HepG2 (cell line): ENCODE results near the gene ZNF318. TPM values are rescaled to one million over a fixed set of nuclear protein-coding genes. Genes with fewer than 3 reads are reported as not detected.
A peak's percentile ranks its signal among the peaks of the same experiment; 100 is the strongest.

Source experiments
- ATAC-seq: fragments of 200-7000 bp; cut with Tn5 transposase; 3 replicates; pipeline ENCODE4 v1.9.1; 2020; ENCODE audit warnings: mild to moderate bottlenecking, moderate library complexity
- BruUV-seq: library from RNA; stranded (reverse); fragments of 400-500 nt; replicated peaks from 2 replicates; lab custom pipeline; 2021; lab: Mats Ljungman, UMichigan
- CTCF ChIA-PET: fragments of 300-600 bp; formaldehyde crosslinking; extraction: SDS; loops from one replicate; lab custom pipeline; 2021; ENCODE audit warnings: low total read pairs, inconsistent platforms, low intra/inter-chr PET ratio; lab: Yijun Ruan, JAX
- POLR2A ChIA-PET: fragments of 350-600 bp; sonication (Branson Sonifier 250); formaldehyde crosslinking; loops from one replicate; lab custom pipeline; 2020; ENCODE audit warnings: antibody characterized with exemption, inconsistent platforms; lab: Yijun Ruan, JAX
- DNase-seq: peaks from one replicate; pipeline ENCODE4 v3.0.0-alpha.2; 2015; ENCODE audit warnings: low spot score
- FAIRE-seq: peaks from 3 replicates; lab custom pipeline; 2011; peaks lifted over from hg19 to GRCh38; lab: Jason Lieb, UNC
- H2AFZ ChIP-seq: one replicate; pipeline ENCODE4 v1.6.1; 2011; ENCODE audit warnings: low read length, inconsistent platforms
- H3K27ac ChIP-seq: fragments of 300-600 bp; 3 replicates; pipeline ENCODE4 v1.8.0; 2011; ENCODE audit warnings: mixed run types, mild to moderate bottlenecking, mixed read lengths, low read length, inconsistent platforms; ENCODE audit not compliant: insufficient read depth; ENCODE audit errors: extremely low read length
- H3K27me3 ChIP-seq, 2 experiments: fragments of 200-600 bp in 1 of 2; 2 replicates in 1 of 2; 3 replicates in 1 of 2; pipeline versions ENCODE4 v1.6.0 to v1.8.0; 2011; ENCODE audit warnings: low read length in 2 of 2, mild to moderate bottlenecking in 2 of 2, moderate library complexity in 2 of 2, inconsistent platforms in 1 of 2; ENCODE audit not compliant: insufficient read depth in 2 of 2, control insufficient read depth in 1 of 2
- H3K36me3 ChIP-seq, 2 experiments: fragments of 200-600 bp in 1 of 2; replicated peaks in 1 of 2; 2 replicates in 1 of 2; 3 replicates in 1 of 2; pipeline versions ENCODE4 v1.5.1 to v1.8.0; 2011; ENCODE audit warnings: low read length in 2 of 2, inconsistent platforms in 1 of 2; ENCODE audit not compliant: insufficient read depth in 2 of 2, control insufficient read depth in 1 of 2
- H3K4me1 ChIP-seq: 2 replicates; pipeline ENCODE4 v1.5.1; 2012; ENCODE audit warnings: low read length, inconsistent platforms; ENCODE audit not compliant: insufficient read depth
- H3K4me2 ChIP-seq: 2 replicates; pipeline ENCODE4 v1.6.0; 2011; ENCODE audit warnings: low read depth, low read length, inconsistent platforms
- H3K4me3 ChIP-seq, 3 experiments: fragments of 200-600 bp in 1 of 3; sonication (generic), shearing (Covaris generic) in 1 of 3; replicated peaks in 1 of 3; 2 replicates each; pipeline ENCODE4 v1.5.1; 2011 to 2016; ENCODE audit warnings: low read length in 3 of 3, inconsistent platforms in 2 of 3, low read depth in 2 of 3, mild to moderate bottlenecking in 2 of 3, control low read depth in 1 of 3, mixed read lengths in 1 of 3; ENCODE audit not compliant: insufficient read depth in 1 of 3
- H3K79me2 ChIP-seq: one replicate; pipeline ENCODE4 v1.6.1; 2011; ENCODE audit warnings: low read length, inconsistent platforms; ENCODE audit not compliant: insufficient read depth
- H3K9ac ChIP-seq: 2 replicates; pipeline ENCODE4 v1.6.0; 2011; ENCODE audit warnings: mild to moderate bottlenecking, low read depth, low read length, inconsistent platforms; ENCODE audit not compliant: insufficient read depth
- H3K9me3 ChIP-seq: 2 replicates; pipeline ENCODE4 v1.5.1; 2012; ENCODE audit warnings: mild to moderate bottlenecking, low read length
- H4K20me1 ChIP-seq: 2 replicates; pipeline ENCODE4 v1.6.0; 2011; ENCODE audit warnings: inconsistent platforms, mild to moderate bottlenecking, low read length, moderate library complexity; ENCODE audit not compliant: insufficient read depth
- ARNT ChIP-seq: fragments of 450-650 bp; IDR thresholded peaks from 2 replicates; pipeline ENCODE4 v1.6.1; 2017
- ATF1 ChIP-seq: IDR thresholded peaks from 2 replicates; pipeline ENCODE4 v1.6.1; 2016; ENCODE audit warnings: mild to moderate bottlenecking, control low read depth
- ATF7 ChIP-seq, 2 experiments: fragments of 450-650 bp in 1 of 2; sonication (generic) in 1 of 2; formaldehyde crosslinking in 1 of 2; IDR thresholded peaks; 2 replicates each; pipeline versions ENCODE4 v1.4.0 to v1.6.1; 2016 to 2020; ENCODE audit warnings: antibody characterized with exemption in 1 of 2, mild to moderate bottlenecking in 1 of 2, missing genetic modification reagents in 1 of 2
- KAT7 ChIP-seq: IDR thresholded peaks from 2 replicates; pipeline ENCODE4 v1.6.1; 2018; ENCODE audit warnings: borderline replicate concordance, missing compliant biosample characterization
- MLX ChIP-seq: IDR thresholded peaks from 2 replicates; pipeline ENCODE4 v1.6.1; 2016
- NONO ChIP-seq, 2 experiments: fragments of 450-650 bp in 1 of 2; sonication (generic) in 1 of 2; formaldehyde crosslinking in 1 of 2; IDR thresholded peaks in 1 of 2; conservative IDR thresholded peaks in 1 of 2; 2 replicates each; pipeline versions ENCODE4 v1.6.1 to v1.8.0; 2017 to 2022; ENCODE audit warnings: mild to moderate bottlenecking in 1 of 2, missing genetic modification reagents in 1 of 2, moderate library complexity in 1 of 2
- POLR2A ChIP-seq, 2 experiments: IDR thresholded peaks; 2 replicates each; pipeline ENCODE4 v1.6.1; 2011; ENCODE audit warnings: low read depth in 2 of 2, low read length in 2 of 2, mild to moderate bottlenecking in 1 of 2, moderate library complexity in 1 of 2; ENCODE audit not compliant: insufficient read depth in 1 of 2
- TEAD2 ChIP-seq: sonication (generic); formaldehyde crosslinking; IDR thresholded peaks from 2 replicates; pipeline ENCODE4 v1.9.0; 2021; ENCODE audit warnings: missing genetic modification reagents
- TFDP1 ChIP-seq: IDR thresholded peaks from 2 replicates; pipeline ENCODE4 v1.6.1; 2016; ENCODE audit warnings: missing compliant biosample characterization, missing genetic modification reagents, borderline replicate concordance
- U2AF1 ChIP-seq: fragments of 200-400 bp; formaldehyde crosslinking; optimal IDR thresholded peaks from 2 replicates; pipeline ENCODE3; 2017; ENCODE audit warnings: mild to moderate bottlenecking, low read depth, low read length
- ZMYM4 ChIP-seq: sonication (generic); formaldehyde crosslinking; IDR thresholded peaks from 2 replicates; pipeline ENCODE4 v1.8.1; 2023; ENCODE audit warnings: mild to moderate bottlenecking, missing genetic modification reagents
- ZNF235 ChIP-seq: sonication (generic); formaldehyde crosslinking; IDR thresholded peaks from 2 replicates; pipeline ENCODE4 v1.8.1; 2023; ENCODE audit warnings: mild to moderate bottlenecking, missing genetic modification reagents, borderline replicate concordance
- ZNF629 ChIP-seq: sonication (generic); formaldehyde crosslinking; conservative IDR thresholded peaks from 2 replicates; pipeline ENCODE4 v1.5.0; 2020; ENCODE audit warnings: missing genetic modification reagents
- ZNF670 ChIP-seq: sonication (generic); formaldehyde crosslinking; IDR thresholded peaks from 2 replicates; pipeline ENCODE4 v1.8.0; 2022; ENCODE audit warnings: mild to moderate bottlenecking, missing genetic modification reagents, borderline replicate concordance
- ZNF672 ChIP-seq: sonication (generic); formaldehyde crosslinking; IDR thresholded peaks from 2 replicates; pipeline ENCODE4 v1.8.1; 2022; ENCODE audit warnings: missing genetic modification reagents
- ZNF75D ChIP-seq: sonication (generic); formaldehyde crosslinking; IDR thresholded peaks from 2 replicates; pipeline ENCODE4 v1.8.1; 2023; ENCODE audit warnings: missing genetic modification reagents, mild to moderate bottlenecking, borderline replicate concordance
- ZSCAN5A ChIP-seq: sonication (generic); formaldehyde crosslinking; IDR thresholded peaks from 2 replicates; pipeline ENCODE4 v1.8.0; 2022; ENCODE audit warnings: mild to moderate bottlenecking, missing genetic modification reagents, borderline replicate concordance
- WGBS: methylation state at CpG from one replicate; pipeline ENCODE4 v1.1.6; 2017; ENCODE audit warnings: low lambda C conversion rate; 5-methylcytosine and 5-hydroxymethylcytosine counted together
- in situ Hi-C: cut with HindIII; loops from 2 replicates; pipeline ENCODE4 v1.10.0; 2017; ENCODE audit warnings: low pct_unique_long_range_greater_than_20kb; ENCODE audit not compliant: extremely low pct_ligation_motif_present
- intact Hi-C: fragments of 100-400 bp; cut with micrococcal nuclease; formaldehyde crosslinking; loops from one replicate; pipeline ENCODE4 v1.10.0; 2022; ENCODE audit not compliant: unreplicated experiment
- polyA plus RNA-seq, 8 experiments: library from polyadenylated mRNA; depleted of rRNA in 3 of 8; stranded (reverse) in 7 of 8; unstranded in 1 of 8; fragments of >200 nt; fragmentation: Illumina TruSeq in 4 of 8; extraction: Trizol in 4 of 8; gene quantifications; 2 replicates each; pipeline versions ENCODE4 v1.2.1 to v1.2.3, GENCODE V29; 2011 to 2016; ENCODE audit warnings: low read depth in 4 of 8, missing spikeins in 1 of 8, mixed read lengths in 1 of 8; ENCODE audit not compliant: insufficient read depth in 1 of 8
- total RNA-seq, 5 experiments: library from RNA; depleted of rRNA; stranded (reverse); fragments of >200 nt; fragmentation: Illumina TruSeq; extraction: Trizol; gene quantifications; 2 replicates each; pipeline ENCODE4 v1.2.3, GENCODE V29; 2016; ENCODE audit warnings: low read depth in 1 of 5

ZNF318 gene
- total and polyA plus RNA-seq, 2 of the 13 experiments (the other 11 are each of a cell fraction or from before 2014, with no cell fraction given), result 13.0 to 14.5 TPM

- TF ChIP-seq ZNF235 (no peak), KAT7 (CRISPR knock-in tag) (no peak), ZSCAN5A (CRISPR knock-in tag) (no peak)
- TF ChIP-seq, all 625 proteins: peak for 16
These were observed 61.9 kb downstream of the ZNF318 start (continued) for GRCh38 chr6:43307451-43308100.

- intact Hi-C loops (no loop called here), in situ Hi-C loops (no loop called here)
- no peak for DNase-seq
- no peak overlapping the region for H3K27ac ChIP-seq
- no peak for FAIRE-seq
- CTCF ChIA-PET, result no interaction called here
- H3K79me2 ChIP-seq, result no peaks in the 10 kb centered on the region
- no peak overlapping the region for H2AFZ ChIP-seq
- no peaks in the 10 kb centered on the region; a peak in 1 of 5 replicates for H3K36me3 ChIP-seq
- POLR2A ChIA-PET, result no interaction called here
- WGBS, result 95% methylated on average over 7 of the region's 7 CpGs
- H3K27me3 ChIP-seq, result no peaks in the 10 kb centered on the region
- ATAC-seq, result no peak
- H3K9ac ChIP-seq, result no peak overlapping the region
- no peak overlapping the region for H3K4me3 ChIP-seq
- no peaks in the 10 kb centered on the region for H3K9me3 ChIP-seq
- H4K20me1 ChIP-seq, result no peaks in the 10 kb centered on the region
- no peak overlapping the region for H3K4me2 ChIP-seq
- peaks cover 39% of the 10 kb centered on the region for H3K4me1 ChIP-seq
- no TSS peak for BruUV-seq
- TF ChIP-seq ATF1 (CRISPR knock-in tag) (no peak), ATF7 (IDR thresholded peaks at IDR 0.05) (peak; percentile 39; the same call in 1 of the 2 replicates), ATF7 (CRISPR knock-in tag; IDR thresholded peaks at IDR 0.05) (no peak), TEAD2 (CRISPR knock-in tag) (no peak), ZNF629 (CRISPR knock-in tag) (no peak), TFDP1 (CRISPR knock-in tag) (no peak), ZNF75D (CRISPR knock-in tag) (no peak), U2AF1 (no peak), NONO (IDR thresholded peaks at IDR 0.05) (no peak), NONO (CRISPR knock-in tag; conservative IDR thresholded peaks at IDR 0.05) (peak; percentile 41; the same call in 1 of the 2 replicates), ZMYM4 (CRISPR knock-in tag) (no peak), ZNF670 (CRISPR knock-in tag) (no peak), ZNF672 (CRISPR knock-in tag) (no peak), POLR2A (IDR thresholded peaks at IDR 0.05; ENCODE audit: insufficient read depth in 1 of 2, low read depth in 2 of 2, low read length in 2 of 2) (peak in 1 of 2 experiments; percentile 43; a peak in 2 of 4 replicates), MLX (no peak), ARNT (no peak)
These were observed 63.4 kb downstream of the ZNF318 start for GRCh38 chr6:43306086-43306485.
